GM19463 (cell line): ENCODE measurements around the gene ATRX.
A peak's percentile ranks its signal among the peaks of the same experiment; 100 is the strongest.
"Not testable (repeated sequence)": the region's sequence is repeated elsewhere in the genome, so short reads cannot be mapped to it uniquely, and the experiment has no call there.

Experiments used
- ATAC-seq: cut with Tn5 transposase; IDR thresholded peaks from one replicate; pipeline ENCODE4 v1.9.1; 2021; ENCODE audit warnings: mild to moderate bottlenecking, moderate library complexity; ENCODE audit not compliant: unreplicated experiment

ATRX gene

DNA sequence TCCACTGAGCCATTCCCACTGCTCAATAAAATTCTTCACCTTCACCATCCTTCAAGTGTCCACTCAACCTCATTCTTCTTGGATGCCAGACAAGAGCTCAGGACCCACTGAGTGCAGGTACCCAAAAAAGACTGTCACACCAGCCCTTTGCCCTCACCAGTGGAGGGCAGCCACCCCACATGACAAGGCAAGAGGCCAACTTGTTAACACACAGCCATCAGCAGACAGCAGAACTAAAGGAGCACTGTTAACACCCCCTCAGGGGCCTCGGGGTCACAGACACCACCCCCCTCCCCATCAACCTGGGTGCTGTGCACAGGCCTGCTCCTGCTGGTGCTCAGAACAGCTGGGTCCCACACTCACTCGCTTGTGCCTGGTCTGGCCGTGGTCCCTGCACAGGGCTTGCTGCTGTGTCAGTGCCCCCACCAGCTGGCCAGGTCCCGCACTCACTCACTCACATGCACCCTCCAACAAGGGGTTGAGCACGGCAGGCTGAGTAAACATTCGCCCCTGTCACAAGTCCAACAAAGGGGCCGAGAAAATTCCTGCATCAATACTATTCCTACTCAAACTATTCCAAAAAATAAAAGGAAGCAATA, 54.1 kb downstream of the ATRX start:
- no peak for ATAC-seq

DNA sequence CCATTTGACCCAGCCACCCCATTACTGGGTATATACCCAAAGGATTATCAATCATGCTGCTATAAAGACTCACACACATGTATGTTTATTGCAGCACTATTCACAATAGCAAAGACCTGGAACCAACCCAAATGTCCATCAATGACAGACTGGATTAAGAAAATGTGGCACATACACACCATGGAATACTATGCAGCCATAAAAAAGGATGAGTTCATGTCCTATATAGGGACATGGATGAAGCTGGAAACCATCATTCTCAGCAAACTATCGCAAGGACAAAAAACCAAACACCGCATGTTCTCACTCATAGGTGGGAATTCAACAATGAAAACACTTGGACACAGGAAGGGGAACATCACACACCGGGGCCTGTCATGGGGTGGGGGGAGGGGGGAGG, 59.9 kb downstream of the ATRX start:
- ATAC-seq, result not testable (repeated sequence)

DNA sequence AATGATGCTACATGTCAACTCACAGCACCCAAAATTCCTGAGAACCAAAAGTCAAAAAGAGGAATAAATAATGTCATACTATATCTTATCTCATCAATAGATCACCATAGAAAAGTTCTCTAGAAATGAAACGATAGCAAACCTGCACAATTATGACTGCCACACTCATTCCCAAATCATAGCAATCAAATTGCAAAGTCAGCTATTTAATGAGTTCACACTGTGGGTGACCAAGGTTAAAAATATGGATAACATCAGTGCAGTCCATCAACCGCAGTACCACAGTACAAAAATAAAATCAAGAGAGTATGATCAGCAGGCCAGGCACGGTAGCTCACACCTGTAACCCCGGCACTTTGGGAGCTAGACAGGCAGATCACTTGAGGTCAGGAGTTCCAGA, 62.3 kb downstream of the ATRX start:
- no peak for ATAC-seq

DNA sequence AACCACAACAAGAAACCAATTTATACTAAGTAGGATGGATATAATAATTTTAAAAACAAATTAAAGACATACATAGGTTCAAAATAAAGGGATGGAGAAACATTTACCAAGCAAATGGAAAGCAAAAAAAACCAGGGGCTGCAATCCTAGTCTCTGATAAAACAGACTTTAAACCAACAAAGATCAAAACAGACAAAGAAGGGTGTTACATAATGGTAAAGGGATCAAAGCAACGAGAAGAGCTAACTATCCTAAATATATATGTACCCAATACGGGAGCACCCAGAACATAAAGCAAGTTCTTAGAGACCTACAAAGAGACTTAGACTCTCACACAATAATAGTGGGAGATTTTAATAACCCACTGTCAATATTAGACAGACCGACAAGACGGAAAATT, 66.6 kb downstream of the ATRX start:
- no peak for ATAC-seq

DNA sequence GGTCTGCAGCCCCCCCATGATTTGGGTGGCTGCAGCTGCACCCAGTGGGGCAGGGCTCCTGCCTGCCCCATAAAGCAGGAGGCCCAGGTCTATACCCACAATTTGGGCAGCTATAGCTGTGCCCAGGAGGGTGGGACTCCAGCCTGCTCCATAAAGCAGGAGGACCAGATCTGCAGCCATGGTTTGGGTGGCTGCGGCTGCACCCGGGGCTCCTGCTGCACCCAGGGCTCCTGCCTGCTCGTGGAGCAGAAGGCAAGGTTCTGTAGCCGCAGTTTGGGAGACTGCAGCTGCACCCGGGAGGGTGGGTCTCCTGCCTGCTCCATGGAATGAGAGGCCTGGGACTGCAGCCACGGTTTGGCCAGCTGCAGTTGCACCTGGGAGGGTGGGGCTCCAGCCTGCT, 81.1 kb downstream of the ATRX start:
- no peak for ATAC-seq

DNA sequence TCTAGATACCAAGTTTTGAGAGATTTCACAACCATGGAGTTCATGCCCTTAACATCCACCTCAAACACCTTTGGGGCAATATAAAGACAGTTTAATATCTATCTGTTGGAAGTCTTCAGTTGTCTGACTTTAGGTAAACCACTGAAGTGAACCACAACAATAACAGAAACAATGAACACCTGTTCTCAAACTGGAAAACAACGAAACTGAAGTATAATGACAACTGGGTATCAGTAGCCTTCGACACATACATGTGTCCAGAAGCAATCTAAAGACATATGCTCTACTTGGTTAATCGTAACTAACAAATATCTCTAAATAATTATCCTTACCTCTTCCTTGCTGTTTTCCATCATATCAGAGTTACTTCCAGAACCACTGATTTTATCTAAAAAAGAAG, 87.8 kb downstream of the ATRX start:
- no peak for ATAC-seq

DNA sequence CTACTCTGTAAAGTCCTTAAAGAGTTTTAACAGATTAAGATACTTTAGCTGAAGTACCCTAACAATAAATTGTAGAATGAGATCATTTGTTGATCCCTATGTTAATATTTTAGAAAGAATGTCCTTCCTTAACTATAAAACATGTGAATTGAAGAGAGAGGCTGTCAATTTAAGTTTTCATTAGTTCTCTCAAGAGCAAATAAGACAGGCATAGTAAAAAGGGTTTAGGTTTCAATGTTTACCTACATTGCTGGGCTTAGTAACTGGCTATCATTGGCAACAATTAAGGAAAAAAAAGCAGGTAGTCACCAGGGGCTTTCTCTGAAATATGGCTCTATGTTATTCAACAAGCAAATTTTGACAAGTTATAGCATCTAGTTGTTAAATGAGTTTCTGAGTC, 91.5 kb downstream of the ATRX start:
- ATAC-seq, result no peak

DNA sequence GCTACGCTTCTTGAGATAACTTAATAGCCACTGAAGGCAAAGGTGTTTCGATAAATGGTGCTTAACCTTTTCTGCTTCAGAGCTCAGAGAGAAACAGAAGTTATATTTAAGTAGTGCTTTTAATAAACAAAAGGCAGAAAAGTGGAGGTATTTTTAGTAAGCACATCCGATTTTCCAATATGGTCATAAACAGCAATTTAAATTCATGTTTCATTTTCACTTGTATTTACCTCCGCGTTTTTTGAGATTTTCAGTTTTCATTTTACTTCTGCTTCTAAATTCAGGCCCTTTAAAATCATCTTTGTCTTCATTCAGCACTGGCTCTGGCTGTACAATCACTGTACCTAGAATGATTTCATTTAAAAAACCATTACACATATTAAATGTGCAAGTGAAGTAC, 92.4 kb downstream of the ATRX start:
- ATAC-seq, result peak; percentile 45

DNA sequence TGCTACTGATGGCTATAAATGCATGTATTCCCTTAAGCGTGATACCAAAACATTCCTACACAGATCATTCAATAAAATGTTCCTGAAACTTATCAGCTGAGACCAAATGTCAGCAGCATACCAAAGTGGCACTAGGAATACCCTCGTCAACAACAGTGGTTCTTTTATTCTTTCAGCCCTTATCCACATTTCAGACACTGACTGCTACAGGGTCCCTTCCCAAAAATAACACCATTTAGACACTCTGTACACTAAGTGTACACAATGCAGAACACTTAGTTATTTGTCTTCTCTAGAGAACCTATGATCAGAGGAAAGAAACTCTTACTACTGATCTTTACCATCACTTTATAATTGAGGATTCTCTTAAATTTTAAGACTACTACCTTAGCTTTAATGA, 94.1 kb downstream of the ATRX start:
- no peak for ATAC-seq

DNA sequence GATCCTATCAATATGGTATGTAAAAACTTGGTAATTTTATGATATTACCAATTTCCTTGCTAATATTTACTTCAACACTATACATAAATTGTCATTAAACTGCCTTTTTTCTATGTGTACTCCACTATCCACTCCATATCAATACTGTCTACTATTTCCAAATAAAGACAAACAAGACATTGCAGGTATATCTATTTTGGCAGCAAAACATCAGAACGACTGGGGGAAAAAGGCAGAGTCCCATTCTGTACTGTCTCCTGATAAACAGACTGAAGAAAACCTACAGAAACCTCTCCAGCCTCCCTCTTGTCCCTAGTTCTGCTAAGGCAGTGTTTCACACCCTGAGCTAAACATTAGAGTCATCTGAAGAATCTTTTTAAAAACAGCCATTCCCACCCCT, 96.6 kb downstream of the ATRX start:
- ATAC-seq, result no peak

DNA sequence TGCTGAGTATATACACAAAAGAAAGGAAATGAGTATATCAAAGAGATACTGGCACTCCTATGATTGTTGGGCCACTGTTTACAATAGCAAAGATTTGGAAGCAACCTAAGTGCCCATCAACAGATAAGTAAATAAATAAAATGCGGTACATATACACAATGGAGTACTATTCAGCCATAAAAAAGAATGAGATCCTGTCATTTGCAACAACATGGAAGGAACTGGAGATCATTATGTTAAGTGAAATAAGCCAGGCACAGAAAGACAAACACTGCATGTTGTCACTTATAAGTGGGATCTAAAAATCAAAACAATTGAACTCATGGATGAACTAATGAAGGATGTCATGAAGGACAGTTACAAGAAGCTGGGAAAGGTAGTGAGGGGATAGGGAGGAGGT, 100.3 kb downstream of the ATRX start:
- not testable (repeated sequence) for ATAC-seq

DNA sequence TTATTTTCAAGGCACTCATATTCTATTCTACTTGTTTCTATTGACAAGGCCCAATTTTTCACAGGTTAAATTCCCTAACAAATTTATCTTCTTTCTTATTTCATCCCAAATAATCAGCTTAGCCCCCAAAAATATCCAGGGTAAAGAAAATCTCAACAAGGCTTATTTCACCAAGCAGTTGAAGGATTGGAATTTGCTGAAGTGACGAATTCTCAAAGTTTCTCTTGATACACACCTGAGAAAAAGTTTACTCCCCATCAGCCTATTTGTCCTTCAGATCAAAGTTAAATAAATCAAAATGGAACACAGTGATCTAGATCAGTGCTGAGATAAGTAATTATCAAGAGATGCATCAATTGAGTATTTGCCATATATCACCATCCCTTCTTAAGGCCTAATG, 106.9 kb downstream of the ATRX start:
- no peak for ATAC-seq

DNA sequence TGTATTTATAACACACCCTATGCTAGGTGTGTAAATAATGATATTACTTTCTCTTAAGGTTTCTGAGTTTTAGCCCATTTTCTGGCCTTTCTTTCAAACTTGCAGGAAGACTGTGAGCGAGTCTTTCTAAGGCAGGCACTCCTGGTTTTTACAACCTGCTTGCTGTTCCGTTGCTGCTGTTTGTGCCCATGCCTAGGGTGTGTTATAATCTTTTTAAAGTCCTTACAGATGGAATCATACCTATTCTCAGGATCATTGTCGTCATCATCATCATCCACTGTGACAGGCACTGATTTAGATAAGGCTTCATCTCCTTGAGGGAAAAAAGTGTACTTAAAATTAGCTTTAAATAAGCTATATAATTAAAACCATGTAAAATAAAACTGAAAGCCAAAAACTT, 110.0 kb downstream of the ATRX start:
- ATAC-seq, result no peak

DNA sequence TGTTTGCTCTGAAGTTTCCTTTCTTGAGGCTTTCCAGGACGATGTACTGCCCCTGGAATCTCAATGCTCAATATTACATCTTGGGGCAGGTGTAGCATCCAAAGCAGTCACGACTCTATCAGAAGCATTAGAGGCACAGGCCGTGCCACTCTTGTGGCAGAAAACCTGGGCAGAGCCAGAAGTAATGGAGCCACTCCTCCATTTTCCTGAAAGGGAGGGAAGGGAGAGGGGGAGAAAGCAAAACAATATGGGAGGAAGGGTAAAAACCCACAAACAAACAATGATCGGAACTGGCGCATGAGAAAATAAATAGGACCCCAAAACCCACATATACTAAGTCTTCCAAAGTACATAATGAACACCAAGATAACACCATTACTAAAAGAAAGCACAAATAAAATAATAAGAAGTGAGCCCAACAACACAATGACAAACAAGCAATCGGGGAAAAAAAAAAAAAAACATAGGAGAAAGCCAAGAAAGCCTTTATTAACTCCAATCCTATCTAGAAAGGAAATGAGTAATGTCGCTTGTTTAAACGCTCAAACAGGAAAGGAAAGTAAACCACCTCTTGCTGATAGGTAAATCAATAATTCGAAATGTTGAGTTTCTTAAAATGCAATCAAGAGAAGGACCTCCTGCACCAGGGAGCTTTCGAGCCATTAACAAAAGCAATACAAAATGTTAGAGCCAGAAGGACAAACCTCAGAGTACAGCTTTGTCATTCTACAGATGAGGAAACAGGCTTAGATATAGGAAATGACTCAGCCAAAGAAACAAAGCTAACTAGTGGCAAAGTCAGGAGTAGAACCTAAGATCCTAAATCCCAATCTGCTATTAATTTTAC, 117.4 kb downstream of the ATRX start:
- no peak for ATAC-seq

DNA sequence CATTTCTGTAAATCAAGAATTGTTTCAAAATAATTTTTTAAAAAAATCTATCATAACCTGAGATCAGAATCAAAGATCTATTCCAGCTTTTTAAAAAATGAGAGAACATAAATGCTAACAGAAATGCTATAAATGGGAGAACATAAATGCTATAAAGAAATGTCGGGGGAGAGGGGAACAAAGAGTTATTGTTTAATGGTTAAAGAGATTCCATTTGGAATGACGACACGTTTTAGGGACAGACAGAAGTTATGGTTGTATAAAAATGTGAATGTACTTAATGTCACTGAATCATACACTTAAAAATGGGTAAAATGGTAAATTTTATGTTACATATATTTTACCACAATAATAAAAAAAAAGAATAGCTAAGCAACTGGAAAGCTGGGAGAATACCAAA, 127.1 kb downstream of the ATRX start:
- ATAC-seq, result no peak

DNA sequence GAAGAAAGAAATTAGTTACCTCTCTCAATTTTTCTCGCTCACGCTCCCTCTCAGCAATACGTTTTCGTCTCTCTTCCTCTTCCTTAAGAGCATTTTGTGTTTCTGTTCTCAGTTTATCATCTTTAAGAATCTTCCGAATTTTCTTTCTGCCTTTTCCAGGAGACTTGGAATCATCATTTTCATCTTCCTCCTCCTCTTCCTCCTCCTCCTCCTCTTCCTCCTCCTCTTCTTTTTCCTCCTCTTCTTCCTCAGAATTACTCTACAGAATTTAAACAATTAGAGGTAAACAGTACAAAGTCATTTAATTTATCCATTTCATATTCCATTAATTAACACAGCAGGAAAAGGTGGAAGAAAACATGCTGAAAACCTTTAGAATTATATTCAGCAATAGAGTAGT, 133.9 kb downstream of the ATRX start:
- no peak for ATAC-seq

DNA sequence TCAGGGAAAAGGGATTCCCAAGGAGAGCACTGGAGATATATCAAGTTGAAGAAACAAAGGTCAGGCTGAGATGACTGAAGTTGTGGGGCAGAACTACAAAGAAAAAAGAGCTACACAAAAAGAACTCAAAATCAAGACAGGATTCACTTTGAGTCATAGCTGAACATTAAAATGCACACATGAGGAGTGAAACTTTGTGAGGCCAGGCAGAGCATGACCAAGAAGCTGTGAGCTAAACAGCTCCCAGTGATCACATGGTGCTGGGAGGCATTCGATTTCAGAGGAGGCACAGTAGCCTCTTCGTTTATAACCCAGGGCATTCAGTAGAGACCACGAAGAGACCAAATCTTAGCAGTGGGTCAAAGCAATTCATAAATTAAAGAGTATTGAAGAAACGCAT, 145.3 kb downstream of the ATRX start:
- ATAC-seq, result no peak

DNA sequence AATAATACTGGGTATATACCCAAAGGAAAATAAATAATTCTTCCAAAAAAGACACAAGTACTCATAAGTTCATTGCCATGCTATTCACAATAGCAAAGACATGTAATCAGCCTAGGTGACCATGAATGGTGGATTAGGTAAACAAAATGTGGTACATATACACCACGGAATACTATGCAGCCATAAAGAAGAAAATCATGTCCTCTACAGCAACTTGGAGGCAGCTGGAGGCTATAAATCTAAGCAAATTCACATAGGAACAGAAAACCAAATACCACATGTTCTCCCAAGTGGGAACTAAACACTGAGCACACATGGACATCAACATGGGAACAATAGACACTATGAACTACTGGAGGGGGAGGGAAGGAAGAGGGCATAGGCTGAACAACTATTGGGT, 146.2 kb downstream of the ATRX start:
- ATAC-seq, result no peak

DNA sequence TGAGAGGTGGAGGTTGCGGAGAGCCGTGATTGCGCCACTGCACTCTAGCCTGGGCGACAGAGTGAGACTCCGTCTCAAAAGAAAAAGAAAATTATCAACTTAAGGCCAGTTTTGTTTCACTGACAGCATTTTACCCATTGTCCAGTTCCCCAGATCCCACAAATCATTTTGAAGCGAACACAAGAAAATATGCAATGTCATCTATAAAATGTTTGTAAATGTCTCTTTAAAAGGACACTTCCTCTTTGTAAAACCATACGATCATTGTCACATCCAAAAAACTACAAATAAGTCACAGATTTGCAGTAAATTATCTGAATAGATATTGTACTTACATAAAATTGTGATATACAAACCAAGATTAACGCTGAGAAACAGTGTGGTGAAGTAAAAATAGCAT, 147.6 kb downstream of the ATRX start:
- no peak for ATAC-seq

DNA sequence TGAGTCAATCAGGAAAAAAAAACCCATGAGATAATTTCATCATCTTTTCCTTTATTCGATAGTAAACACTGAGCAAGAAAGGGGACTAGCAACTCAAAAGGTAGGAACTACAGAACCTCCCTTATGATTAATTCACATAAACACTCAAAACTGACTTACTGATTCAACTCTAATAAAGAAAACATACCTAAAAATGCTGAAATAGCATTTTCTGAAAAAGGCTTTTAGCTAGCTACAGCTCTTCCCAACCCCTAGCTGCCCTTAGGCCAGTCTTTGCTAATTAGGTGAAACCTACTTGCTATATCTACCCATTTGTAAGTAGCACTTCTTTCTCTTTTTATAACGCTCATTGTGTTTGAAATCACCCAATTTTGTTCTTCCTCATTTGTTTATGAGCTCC, 150.6 kb downstream of the ATRX start:
- ATAC-seq, result no peak

DNA sequence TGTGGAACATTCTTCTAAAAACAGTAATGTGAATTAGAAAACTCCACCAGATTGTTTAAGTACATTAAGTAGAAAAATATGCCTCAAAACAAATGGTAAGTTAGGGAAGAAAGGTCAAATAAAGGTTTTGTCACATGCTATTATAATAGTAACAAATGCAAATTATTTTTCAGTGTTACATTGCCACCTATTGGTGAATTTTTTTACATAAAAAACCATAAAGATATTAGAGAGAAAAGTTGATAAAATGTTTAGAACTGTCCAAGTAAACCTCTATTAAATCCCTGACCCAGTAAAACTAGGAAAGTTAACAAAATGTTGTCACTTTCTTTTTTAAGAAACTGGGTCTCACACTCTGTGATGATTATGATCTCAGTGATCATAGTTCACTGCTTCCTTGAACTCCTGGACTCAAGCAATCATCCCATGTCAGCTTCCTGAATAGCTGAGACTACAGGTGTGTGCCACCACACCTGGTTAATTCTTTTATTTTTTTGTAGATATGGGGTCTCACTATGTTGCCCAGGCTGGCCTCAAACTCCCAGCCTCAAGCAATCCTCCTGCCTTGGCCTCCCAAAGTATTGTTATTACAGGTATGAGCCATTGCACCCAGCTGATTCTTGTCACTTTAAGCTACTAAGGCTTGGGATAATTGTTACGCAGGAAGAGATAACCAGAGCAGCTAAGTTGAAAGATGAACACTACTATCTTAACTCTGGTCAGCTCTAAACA, 157.6 kb downstream of the ATRX start:
- ATAC-seq, result no peak

DNA sequence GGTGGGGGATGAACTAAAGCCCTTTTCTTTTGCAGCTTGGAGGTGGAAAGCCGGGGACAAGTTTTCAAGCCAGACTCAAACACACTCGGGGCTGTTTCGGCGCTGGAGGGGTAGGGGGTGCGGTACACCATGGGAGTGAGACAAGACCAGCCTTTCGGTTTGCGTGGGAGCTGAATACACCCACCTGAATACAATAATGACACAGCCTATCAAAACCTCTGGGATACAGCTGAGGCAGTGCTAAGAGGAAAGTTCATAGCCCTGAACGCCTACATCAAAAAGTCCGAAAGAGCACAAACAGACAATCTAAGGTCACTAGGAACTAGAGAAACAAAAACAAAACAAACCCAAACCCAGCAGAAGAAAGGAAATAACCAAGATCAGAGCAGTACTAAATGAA, 163.3 kb downstream of the ATRX start:
- ATAC-seq, result no peak
